Measurements from ENCODE around the gene KCNV2. TPM values are rescaled to one million over a fixed set of nuclear protein-coding genes. Genes with fewer than 3 reads are reported as not detected.

KCNV2 gene
- not detected for total RNA-seq

GRCh38 chr9:2717385-2717784 lies at the start of gene KCNV2:
Gene KCNV2, plus strand, starts transcription at chr9:2717510. Its CDS starts 230 bp downstream, at chr9:2717740.

Other genes starting within 250 kb of the KCNV2 start
- 10 to 100 TPM; 12.3 to 26.5 TPM for gene VLDLR, start 95.7 kb upstream of the KCNV2 start, total RNA-seq
- gene PUM3, start 126.6 kb downstream of the KCNV2 start, total RNA-seq = 10 to 100 TPM; 38.5 to 66.3 TPM

Measured in melanocyte of skin (primary cell).